Type B pancreatic cell (in vitro differentiated cells): ENCODE data around the gene SLAIN1. TPM values are rescaled to one million over a fixed set of nuclear protein-coding genes. Genes with fewer than 3 reads are reported as not detected.

Experiments used
- DNase-seq: peaks from one replicate; pipeline ENCODE4 v3.0.0; 2021; ENCODE audit warnings: mixed read lengths; ENCODE audit not compliant: unreplicated experiment; ENCODE audit errors: extremely low spot score
- H3K27ac Mint-ChIP-seq: 2 replicates; pipeline ENCODE4 v1.8.0; 2021; ENCODE audit warnings: mild to moderate bottlenecking, mixed read lengths
- H3K27me3 Mint-ChIP-seq: 2 replicates; pipeline ENCODE4 v1.8.0; 2021; ENCODE audit warnings: mixed read lengths
- H3K36me3 Mint-ChIP-seq: 2 replicates; pipeline ENCODE4 v1.8.0; 2021; ENCODE audit warnings: mixed read lengths
- H3K4me1 Mint-ChIP-seq: one replicate; pipeline ENCODE4 v1.8.0; 2021; ENCODE audit warnings: mixed read lengths; ENCODE audit not compliant: unreplicated experiment
- H3K4me3 Mint-ChIP-seq: 2 replicates; pipeline ENCODE4 v1.8.0; 2021; ENCODE audit warnings: mild to moderate bottlenecking, mixed read lengths
- H3K9me3 Mint-ChIP-seq: 2 replicates; pipeline ENCODE4 v1.8.0; 2021; ENCODE audit warnings: mixed read lengths
- total RNA-seq: library from RNA; stranded (reverse); gene quantifications from 2 replicates; pipeline ENCODE4 v1.2.1, GENCODE V29; 2021; ENCODE audit warnings: low replicate concordance
- TF ChIP-seq, protein P1 (sequence below): fragments of 200-600 bp; sonication (generic); conservative IDR thresholded peaks from 2 replicates; pipeline ENCODE4 v1.5.0; 2021; ENCODE audit warnings: antibody characterized with exemption, mild to moderate bottlenecking

Gene SLAIN1
- total RNA-seq, 1 donor from 2014 or later: 22.4 TPM

DNA sequence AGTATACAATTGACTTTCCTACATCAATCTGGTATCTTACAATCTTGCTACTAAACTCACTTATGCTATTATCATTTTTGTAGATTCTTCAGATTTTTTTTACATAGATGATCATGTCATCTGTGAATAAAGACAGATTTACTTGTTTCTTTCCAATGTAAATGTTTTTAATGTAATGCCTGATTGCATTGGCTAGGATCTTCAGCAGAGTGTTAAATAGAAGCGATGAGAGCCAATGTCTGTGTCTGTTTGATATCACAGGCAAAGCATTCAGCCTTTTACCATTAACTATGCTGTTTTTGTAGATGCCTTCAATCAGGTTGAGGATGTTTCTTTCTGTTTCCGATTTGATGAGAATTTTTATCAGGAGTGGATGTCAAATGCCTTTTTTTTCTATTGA lies 19.2 kb downstream of the SLAIN1 start:
- no peaks in the 10 kb centered on the region for H3K27me3 Mint-ChIP-seq
- H3K9me3 Mint-ChIP-seq: peaks cover 6% of the 10 kb centered on the region

DNA sequence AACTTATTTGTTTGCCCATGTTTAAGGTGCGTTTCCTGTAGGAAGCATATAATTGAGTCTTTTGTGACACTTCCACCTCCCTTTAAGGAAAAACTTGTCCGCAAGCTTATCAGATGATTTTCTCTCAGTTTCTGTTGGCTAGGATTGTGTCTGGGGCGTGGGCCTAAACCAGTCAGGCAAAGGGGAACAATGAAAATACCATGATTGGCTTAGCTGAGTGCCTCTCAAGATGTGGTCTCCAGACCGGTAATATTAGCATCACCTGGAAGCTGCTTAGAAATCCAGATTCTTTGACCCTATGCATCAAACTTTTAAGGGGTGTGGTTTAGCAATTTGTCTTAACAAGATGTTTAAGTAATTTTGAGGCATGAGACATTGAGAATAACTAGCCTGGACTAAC lies 20.0 kb downstream of the SLAIN1 start:
- H3K27ac Mint-ChIP-seq: no peak overlapping the region

More for the DNA sequence above, 19.2 kb downstream of the SLAIN1 start:
- peaks cover 15% of the 10 kb centered on the region for H3K36me3 Mint-ChIP-seq
- DNase-seq: no peak
- peaks cover 3% of the 10 kb centered on the region for H3K4me1 Mint-ChIP-seq
- TF ChIP-seq, protein P1, sequence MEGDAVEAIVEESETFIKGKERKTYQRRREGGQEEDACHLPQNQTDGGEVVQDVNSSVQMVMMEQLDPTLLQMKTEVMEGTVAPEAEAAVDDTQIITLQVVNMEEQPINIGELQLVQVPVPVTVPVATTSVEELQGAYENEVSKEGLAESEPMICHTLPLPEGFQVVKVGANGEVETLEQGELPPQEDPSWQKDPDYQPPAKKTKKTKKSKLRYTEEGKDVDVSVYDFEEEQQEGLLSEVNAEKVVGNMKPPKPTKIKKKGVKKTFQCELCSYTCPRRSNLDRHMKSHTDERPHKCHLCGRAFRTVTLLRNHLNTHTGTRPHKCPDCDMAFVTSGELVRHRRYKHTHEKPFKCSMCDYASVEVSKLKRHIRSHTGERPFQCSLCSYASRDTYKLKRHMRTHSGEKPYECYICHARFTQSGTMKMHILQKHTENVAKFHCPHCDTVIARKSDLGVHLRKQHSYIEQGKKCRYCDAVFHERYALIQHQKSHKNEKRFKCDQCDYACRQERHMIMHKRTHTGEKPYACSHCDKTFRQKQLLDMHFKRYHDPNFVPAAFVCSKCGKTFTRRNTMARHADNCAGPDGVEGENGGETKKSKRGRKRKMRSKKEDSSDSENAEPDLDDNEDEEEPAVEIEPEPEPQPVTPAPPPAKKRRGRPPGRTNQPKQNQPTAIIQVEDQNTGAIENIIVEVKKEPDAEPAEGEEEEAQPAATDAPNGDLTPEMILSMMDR: no peak
- no peak overlapping the region for H3K4me3 Mint-ChIP-seq
- no peak overlapping the region for H3K27ac Mint-ChIP-seq

DNA sequence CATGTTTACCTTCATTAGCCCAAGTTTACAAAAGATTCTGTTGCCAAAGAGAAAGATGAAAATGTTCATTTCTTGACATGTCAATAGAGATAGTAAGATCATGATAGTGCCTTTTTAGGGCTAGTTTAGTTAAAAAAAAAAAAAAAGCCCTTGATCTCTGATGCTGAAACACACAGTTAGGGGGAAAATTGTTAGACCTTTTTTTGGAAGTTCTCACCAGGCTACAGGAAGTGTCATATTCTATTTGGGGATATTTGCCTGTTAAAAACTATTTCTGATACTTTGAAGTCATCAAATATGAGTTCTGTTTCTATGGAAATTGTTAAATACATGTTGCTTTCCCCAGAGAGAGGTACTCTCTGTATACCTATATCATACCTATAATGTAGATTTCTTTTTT lies 21.6 kb downstream of the SLAIN1 start:
- H3K36me3 Mint-ChIP-seq: peaks cover 16% of the 10 kb centered on the region
- H3K27ac Mint-ChIP-seq: no peak overlapping the region
- TF ChIP-seq, protein P1: no peak
- no peaks in the 10 kb centered on the region for H3K27me3 Mint-ChIP-seq
- H3K9me3 Mint-ChIP-seq: no peaks in the 10 kb centered on the region
- H3K4me3 Mint-ChIP-seq: no peak overlapping the region
- no peak for DNase-seq
- H3K4me1 Mint-ChIP-seq: peaks cover 3% of the 10 kb centered on the region

More for the DNA sequence above, 20.0 kb downstream of the SLAIN1 start:
- peaks cover 3% of the 10 kb centered on the region for H3K4me1 Mint-ChIP-seq
- no peak for DNase-seq
- H3K9me3 Mint-ChIP-seq: no peaks in the 10 kb centered on the region
- peaks cover 13% of the 10 kb centered on the region for H3K36me3 Mint-ChIP-seq
- TF ChIP-seq, protein P1: no peak
- H3K4me3 Mint-ChIP-seq: no peak overlapping the region
- H3K27me3 Mint-ChIP-seq: no peaks in the 10 kb centered on the region

DNA sequence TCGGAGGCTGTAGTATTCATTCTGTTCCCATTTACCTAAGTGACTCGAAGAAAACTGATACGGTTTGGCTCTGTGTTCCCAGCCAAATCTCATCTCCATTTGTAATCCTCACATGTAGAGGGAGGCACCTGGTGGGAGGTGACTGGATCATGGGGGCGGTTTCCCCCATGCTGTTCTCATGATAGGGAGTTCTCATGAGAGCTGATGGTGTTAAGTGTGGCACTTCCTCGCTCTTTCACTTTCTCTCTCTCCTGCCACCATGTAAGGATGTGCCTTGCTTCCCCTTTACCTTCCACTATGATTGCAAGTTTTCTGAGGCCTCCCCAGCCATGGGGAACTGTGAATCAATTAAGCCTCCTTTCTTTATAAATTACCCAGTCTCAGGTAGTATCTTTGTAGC lies 23.5 kb downstream of the SLAIN1 start:
- Mint-ChIP-seq H3K4me1 (peaks cover 3% of the 10 kb centered on the region), H3K27me3 (no peaks in the 10 kb centered on the region), H3K9me3 (no peaks in the 10 kb centered on the region), H3K4me3 (no peak overlapping the region), H3K36me3 (peaks cover 27% of the 10 kb centered on the region), H3K27ac (no peak overlapping the region)
- DNase-seq: no peak
- TF ChIP-seq, protein P1: no peak

DNA sequence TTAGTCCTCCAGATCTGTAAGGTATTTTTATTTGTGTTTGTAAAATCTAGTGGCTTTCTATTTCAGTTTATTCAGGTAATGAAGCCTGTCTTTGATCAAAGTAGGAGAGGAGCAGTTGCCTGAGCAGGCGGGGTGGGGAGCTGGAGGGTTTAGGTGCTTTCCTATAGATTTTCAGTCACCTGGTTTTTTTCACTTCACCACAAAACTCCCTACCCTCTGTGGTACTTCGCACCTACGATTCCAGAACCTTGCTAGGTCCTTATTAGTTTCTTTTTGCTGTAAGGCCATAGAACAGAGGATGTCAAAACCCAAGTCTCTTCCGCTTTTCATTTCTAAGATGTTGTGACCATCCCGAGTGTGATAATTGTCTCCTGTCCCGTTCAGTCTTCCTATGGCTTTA lies 26.6 kb downstream of the SLAIN1 start:
- Mint-ChIP-seq H3K4me1 (peaks cover 8% of the 10 kb centered on the region), H3K27me3 (no peaks in the 10 kb centered on the region), H3K27ac (no peak overlapping the region), H3K9me3 (no peaks in the 10 kb centered on the region), H3K4me3 (no peak overlapping the region), H3K36me3 (peaks cover 23% of the 10 kb centered on the region)
- TF ChIP-seq, protein P1: no peak
- no peak for DNase-seq

DNA sequence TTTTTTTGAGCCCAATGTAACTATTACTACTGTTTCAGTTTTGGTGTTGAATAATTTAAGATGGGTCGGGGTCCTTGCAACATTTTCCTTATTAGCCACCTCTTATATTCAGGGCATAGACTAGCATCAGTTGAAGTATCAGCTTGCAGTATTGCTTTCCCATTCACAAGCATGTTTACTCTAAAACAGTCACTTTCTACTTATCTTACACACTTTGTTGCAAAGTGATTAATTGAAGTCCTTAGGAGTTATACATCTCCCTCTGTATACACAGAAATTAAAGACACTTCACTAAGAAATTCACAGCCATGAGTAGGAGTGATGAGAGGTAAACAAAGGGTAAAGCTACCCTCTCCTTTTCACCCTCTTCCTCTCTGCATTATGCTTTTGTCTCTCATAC lies 27.6 kb downstream of the SLAIN1 start:
- Mint-ChIP-seq H3K4me3 (no peak overlapping the region), H3K27ac (no peak overlapping the region), H3K27me3 (no peaks in the 10 kb centered on the region), H3K4me1 (peaks cover 15% of the 10 kb centered on the region), H3K9me3 (no peaks in the 10 kb centered on the region), H3K36me3 (peaks cover 27% of the 10 kb centered on the region)
- no peak for DNase-seq
- TF ChIP-seq, protein P1: no peak
